Effector memory CD8-positive, alpha-beta T cell (primary cell): ENCODE data around the gene UNK.
A peak's percentile ranks its signal among the peaks of the same experiment; 100 is the strongest.

Experiments
- ATAC-seq: fragments of 150-1000 bp; cut with Tn5 transposase; replicated peaks from 2 replicates; pipeline ENCODE4 v1.10.0; 2021; ENCODE audit warnings: mild to moderate bottlenecking, moderate library complexity
- DNase-seq, 3 experiments: peaks; one replicate each; pipeline ENCODE4 v3.0.0; 2021
- H3K27ac Mint-ChIP-seq, 2 donors: one replicate each; pipeline ENCODE4 v1.8.0; 2022; ENCODE audit warnings: mild to moderate bottlenecking in 2 of 2, mixed read lengths in 2 of 2, moderate library complexity in 2 of 2
- H3K27me3 Mint-ChIP-seq, 2 donors: one replicate each; pipeline ENCODE4 v1.8.0; 2022; ENCODE audit warnings: mixed read lengths in 2 of 2
- H3K36me3 Mint-ChIP-seq: one replicate; pipeline ENCODE4 v1.8.0; 2022; ENCODE audit warnings: mild to moderate bottlenecking, moderate library complexity, mixed read lengths; ENCODE audit not compliant: insufficient read depth
- H3K4me1 Mint-ChIP-seq, 2 donors: one replicate each; pipeline ENCODE4 v1.8.0; 2022; ENCODE audit warnings: low read depth in 2 of 2, mixed read lengths in 2 of 2
- H3K4me3 Mint-ChIP-seq, 2 donors: one replicate each; pipeline ENCODE4 v1.8.0; 2022; ENCODE audit warnings: mild to moderate bottlenecking in 2 of 2, mixed read lengths in 2 of 2, moderate library complexity in 2 of 2
- H3K9me3 Mint-ChIP-seq, 2 donors: one replicate each; pipeline ENCODE4 v1.8.0; 2022; ENCODE audit warnings: mixed read lengths in 2 of 2

The UNK gene

GRCh38 chr17:75779987-75780889, 4.4 kb upstream of the UNK start:
- ATAC-seq (no peak), DNase-seq (no peak)
- Mint-ChIP-seq H3K4me3 (peak overlapping the region; percentile 91 to 99), H3K9me3 (no peaks in the 10 kb centered on the region), H3K27me3 (no peaks in the 10 kb centered on the region), H3K27ac (peak overlapping the region; percentile 99 to 100), H3K36me3 (peaks cover 69% of the 10 kb centered on the region), H3K4me1 (peaks cover 37 to 47% of the 10 kb centered on the region in 2 donors)

GRCh38 chr17:75783069-75783783, 1.4 kb upstream of the UNK start:
- ATAC-seq (no peak), DNase-seq (peak in 1 of 3 experiments; percentile 31)
- H3K9me3 Mint-ChIP-seq = no peaks in the 10 kb centered on the region
- peak overlapping the region; percentile 89 to 92 for H3K4me3 Mint-ChIP-seq
- H3K4me1 Mint-ChIP-seq = peaks cover 35 to 36% of the 10 kb centered on the region in 2 donors
- peak overlapping the region; percentile 100 for H3K27ac Mint-ChIP-seq
- no peaks in the 10 kb centered on the region for H3K27me3 Mint-ChIP-seq
- peaks cover 48% of the 10 kb centered on the region for H3K36me3 Mint-ChIP-seq

- no peak for DNase-seq
- Mint-ChIP-seq H3K4me1 (peaks cover 30 to 34% of the 10 kb centered on the region in 2 donors), H3K27me3 (no peaks in the 10 kb centered on the region), H3K9me3 (no peaks in the 10 kb centered on the region), H3K27ac (peak overlapping the region; percentile 100), H3K4me3 (peak overlapping the region; percentile 89 to 92), H3K36me3 (peaks cover 41% of the 10 kb centered on the region)
- no peak for ATAC-seq
These were observed 668 bp upstream of the UNK start for GRCh38 chr17:75783803-75784472.

- peak; percentile 77 to 90 (median 83) for DNase-seq
- Mint-ChIP-seq H3K4me1 (peaks cover 26 to 28% of the 10 kb centered on the region in 2 donors), H3K27me3 (no peaks in the 10 kb centered on the region), H3K9me3 (no peaks in the 10 kb centered on the region), H3K36me3 (peaks cover 29% of the 10 kb centered on the region), H3K4me3 (peak overlapping the region; percentile 89 to 92), H3K27ac (peak overlapping the region; percentile 100)
- ATAC-seq = peak; percentile 71
These were observed 647 bp downstream of the UNK start for GRCh38 chr17:75785016-75785890.

GRCh38 chr17:75791254-75791653, 6.6 kb downstream of the UNK start:
- ATAC-seq (no peak), DNase-seq (no peak)
- Mint-ChIP-seq H3K4me3 (no peak overlapping the region), H3K9me3 (no peaks in the 10 kb centered on the region), H3K27me3 (no peaks in the 10 kb centered on the region), H3K4me1 (peaks cover 6 to 15% of the 10 kb centered on the region in 2 donors), H3K36me3 (peaks cover under 1% of the 10 kb centered on the region), H3K27ac (no peak overlapping the region)

GRCh38 chr17:75793460-75793859, 8.9 kb downstream of the UNK start:
- ATAC-seq = no peak
- Mint-ChIP-seq H3K27me3 (no peaks in the 10 kb centered on the region), H3K4me3 (no peak overlapping the region), H3K36me3 (peaks cover 15% of the 10 kb centered on the region), H3K9me3 (no peaks in the 10 kb centered on the region), H3K4me1 (peaks cover 4 to 16% of the 10 kb centered on the region in 2 donors), H3K27ac (peak overlapping the region in 1 of 2 donors; percentile 17)
- DNase-seq = no peak

- DNase-seq (no peak), ATAC-seq (no peak)
- peaks cover 2 to 12% of the 10 kb centered on the region in 2 donors for H3K4me1 Mint-ChIP-seq
- H3K27me3 Mint-ChIP-seq = no peaks in the 10 kb centered on the region
- peaks cover 32% of the 10 kb centered on the region for H3K36me3 Mint-ChIP-seq
- H3K27ac Mint-ChIP-seq = no peak overlapping the region
- no peaks in the 10 kb centered on the region for H3K9me3 Mint-ChIP-seq
- H3K4me3 Mint-ChIP-seq = no peak overlapping the region
These were observed 11.4 kb downstream of the UNK start for GRCh38 chr17:75795820-75796607.

GRCh38 chr17:75799402-75799801, 14.8 kb downstream of the UNK start:
- H3K36me3 Mint-ChIP-seq = peaks cover 45% of the 10 kb centered on the region
- no peak overlapping the region for H3K4me3 Mint-ChIP-seq
- H3K9me3 Mint-ChIP-seq = no peaks in the 10 kb centered on the region
- DNase-seq = no peak
- H3K27ac Mint-ChIP-seq = no peak overlapping the region
- no peaks in the 10 kb centered on the region for H3K27me3 Mint-ChIP-seq
- peaks cover 0 to 7% of the 10 kb centered on the region in 2 donors for H3K4me1 Mint-ChIP-seq
- ATAC-seq = no peak

- peaks cover 3 to 10% of the 10 kb centered on the region in 2 donors for H3K4me1 Mint-ChIP-seq
- ATAC-seq (no peak), DNase-seq (no peak)
- H3K9me3 Mint-ChIP-seq = no peaks in the 10 kb centered on the region
- H3K36me3 Mint-ChIP-seq = peaks cover 35% of the 10 kb centered on the region
- H3K4me3 Mint-ChIP-seq = no peak overlapping the region
- H3K27me3 Mint-ChIP-seq = no peaks in the 10 kb centered on the region
- H3K27ac Mint-ChIP-seq = peak overlapping the region in 1 of 2 donors; percentile 63
These were observed 19.3 kb downstream of the UNK start for GRCh38 chr17:75803883-75804282.

GRCh38 chr17:75806822-75807500, 22.4 kb downstream of the UNK start:
- Mint-ChIP-seq H3K27ac (no peak overlapping the region), H3K4me3 (no peak overlapping the region), H3K27me3 (no peaks in the 10 kb centered on the region), H3K9me3 (no peaks in the 10 kb centered on the region), H3K4me1 (peaks cover 3 to 10% of the 10 kb centered on the region in 2 donors), H3K36me3 (peaks cover 22% of the 10 kb centered on the region)
- DNase-seq (no peak), ATAC-seq (no peak)

- no peak for DNase-seq
- Mint-ChIP-seq H3K4me3 (no peak overlapping the region), H3K9me3 (no peaks in the 10 kb centered on the region), H3K36me3 (peaks cover 13% of the 10 kb centered on the region), H3K27ac (peak overlapping the region; percentile 62 to 89), H3K27me3 (no peaks in the 10 kb centered on the region), H3K4me1 (peaks cover 3 to 10% of the 10 kb centered on the region in 2 donors)
- ATAC-seq = no peak
These were observed 23.3 kb downstream of the UNK start for GRCh38 chr17:75807861-75808260.

GRCh38 chr17:75808549-75808904, 23.9 kb downstream of the UNK start:
- peak overlapping the region in 1 of 2 donors; percentile 89 for H3K27ac Mint-ChIP-seq
- DNase-seq (no peak), ATAC-seq (no peak)
- H3K4me1 Mint-ChIP-seq = peaks cover 3 to 8% of the 10 kb centered on the region in 2 donors
- H3K27me3 Mint-ChIP-seq = no peaks in the 10 kb centered on the region
- no peaks in the 10 kb centered on the region for H3K9me3 Mint-ChIP-seq
- H3K4me3 Mint-ChIP-seq = no peak overlapping the region
- peaks cover 14% of the 10 kb centered on the region for H3K36me3 Mint-ChIP-seq
